ENCODE data around the gene TBC1D7. TPM values are rescaled to one million over a fixed set of nuclear protein-coding genes. Genes with fewer than 3 reads are reported as not detected.

The TBC1D7 gene
- total and polyA plus RNA-seq, 10 of the 15 experiments (the other 5 are each of a cell fraction or from before 2014, with no cell fraction given): 20.1 to 65.9 (median 31.3) TPM

- peak overlapping the region; percentile 34; the same call in 1 of the 2 replicates for H3K4me3 ChIP-seq
- no peaks in the 10 kb centered on the region for H3K79me2 ChIP-seq (ENCODE audit: control insufficient read depth, insufficient read depth, low read length)
- ChIA-PET SMC1A (ENCODE audit: uncharacterized antibody, unreplicated experiment) (interaction anchor here (0.8 to 5.1 kb wide), 27 partner anchors 10 to 377 kb away, joined by 3 to 114 read pairs (median 5); partner anchors contain the start of gene TBC1D7), CTCF (interaction anchor here (0.7 to 4.6 kb wide), 13 partner anchors 16 to 125 kb away, joined by 3 to 35 read pairs (median 6); partner anchors contain the start of gene TBC1D7), POLR2A (interaction anchor here (0.6 to 4.9 kb wide), 12 partner anchors 18 to 184 kb away, joined by 3 to 37 read pairs (median 4); partner anchors contain the start of gene TBC1D7), RAD21 (ENCODE audit: unreplicated experiment) (interaction anchor here (0.5 to 5.3 kb wide), 18 partner anchors 11 to 393 kb away, joined by 3 to 88 read pairs (median 5); partner anchors contain the start of gene TBC1D7)
- peak overlapping the region; percentile 89 for H3K4me2 ChIP-seq (ENCODE audit: control insufficient read depth, insufficient read depth)
- in situ Hi-C loops (cut with MboI): no loop called here
- ATAC-seq (peak; percentile 1), FAIRE-seq (no peak), DNase-seq (ENCODE audit: low read depth, low spot score) (no peak)
- no peaks in the 10 kb centered on the region for H3K27me3 ChIP-seq (replicated peaks in 1 of 2; ENCODE audit: control insufficient read depth in 2 of 2, insufficient read depth in 2 of 2, low read length in 1 of 2)
- H3K9me3 ChIP-seq (replicated peaks; ENCODE audit: control insufficient read depth, insufficient read depth, low read length): no peaks in the 10 kb centered on the region
- H3K4me1 ChIP-seq (ENCODE audit: control insufficient read depth, insufficient read depth, low read length): peaks cover 33% of the 10 kb centered on the region
- H3K9ac ChIP-seq (ENCODE audit: control insufficient read depth, insufficient read depth, low read length): peak overlapping the region; percentile 47
- no peak overlapping the region for H2AFZ ChIP-seq (ENCODE audit: control insufficient read depth, low read depth, low read length)
- intact Hi-C loops (cut with micrococcal nuclease; ENCODE audit: unreplicated experiment): loop anchor here (2.0 kb wide), 1 partner anchor 25 kb away; the partner anchor contains the start of gene TBC1D7
- no peak for TF ChIP-seq GATAD2B (conservative IDR thresholded peaks at IDR 0.05; ENCODE audit: low read depth)
- TF ChIP-seq IKZF2 (IDR thresholded peaks at IDR 0.05): no peak
- TF ChIP-seq WRNIP1 (IDR thresholded peaks at IDR 0.05; ENCODE audit: borderline replicate concordance, low read depth, low read length): no peak
- TF ChIP-seq KDM1A (IDR thresholded peaks at IDR 0.05; ENCODE audit: borderline replicate concordance): no peak
- TF ChIP-seq SMAD5 (IDR thresholded peaks at IDR 0.05; ENCODE audit: low read depth): no peak
- TF ChIP-seq, protein P1, sequence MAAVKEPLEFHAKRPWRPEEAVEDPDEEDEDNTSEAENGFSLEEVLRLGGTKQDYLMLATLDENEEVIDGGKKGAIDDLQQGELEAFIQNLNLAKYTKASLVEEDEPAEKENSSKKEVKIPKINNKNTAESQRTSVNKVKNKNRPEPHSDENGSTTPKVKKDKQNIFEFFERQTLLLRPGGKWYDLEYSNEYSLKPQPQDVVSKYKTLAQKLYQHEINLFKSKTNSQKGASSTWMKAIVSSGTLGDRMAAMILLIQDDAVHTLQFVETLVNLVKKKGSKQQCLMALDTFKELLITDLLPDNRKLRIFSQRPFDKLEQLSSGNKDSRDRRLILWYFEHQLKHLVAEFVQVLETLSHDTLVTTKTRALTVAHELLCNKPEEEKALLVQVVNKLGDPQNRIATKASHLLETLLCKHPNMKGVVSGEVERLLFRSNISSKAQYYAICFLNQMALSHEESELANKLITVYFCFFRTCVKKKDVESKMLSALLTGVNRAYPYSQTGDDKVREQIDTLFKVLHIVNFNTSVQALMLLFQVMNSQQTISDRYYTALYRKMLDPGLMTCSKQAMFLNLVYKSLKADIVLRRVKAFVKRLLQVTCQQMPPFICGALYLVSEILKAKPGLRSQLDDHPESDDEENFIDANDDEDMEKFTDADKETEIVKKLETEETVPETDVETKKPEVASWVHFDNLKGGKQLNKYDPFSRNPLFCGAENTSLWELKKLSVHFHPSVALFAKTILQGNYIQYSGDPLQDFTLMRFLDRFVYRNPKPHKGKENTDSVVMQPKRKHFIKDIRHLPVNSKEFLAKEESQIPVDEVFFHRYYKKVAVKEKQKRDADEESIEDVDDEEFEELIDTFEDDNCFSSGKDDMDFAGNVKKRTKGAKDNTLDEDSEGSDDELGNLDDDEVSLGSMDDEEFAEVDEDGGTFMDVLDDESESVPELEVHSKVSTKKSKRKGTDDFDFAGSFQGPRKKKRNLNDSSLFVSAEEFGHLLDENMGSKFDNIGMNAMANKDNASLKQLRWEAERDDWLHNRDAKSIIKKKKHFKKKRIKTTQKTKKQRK (IDR thresholded peaks at IDR 0.05; ENCODE audit: low read depth, low read length): no peak
- TF ChIP-seq, protein P2, sequence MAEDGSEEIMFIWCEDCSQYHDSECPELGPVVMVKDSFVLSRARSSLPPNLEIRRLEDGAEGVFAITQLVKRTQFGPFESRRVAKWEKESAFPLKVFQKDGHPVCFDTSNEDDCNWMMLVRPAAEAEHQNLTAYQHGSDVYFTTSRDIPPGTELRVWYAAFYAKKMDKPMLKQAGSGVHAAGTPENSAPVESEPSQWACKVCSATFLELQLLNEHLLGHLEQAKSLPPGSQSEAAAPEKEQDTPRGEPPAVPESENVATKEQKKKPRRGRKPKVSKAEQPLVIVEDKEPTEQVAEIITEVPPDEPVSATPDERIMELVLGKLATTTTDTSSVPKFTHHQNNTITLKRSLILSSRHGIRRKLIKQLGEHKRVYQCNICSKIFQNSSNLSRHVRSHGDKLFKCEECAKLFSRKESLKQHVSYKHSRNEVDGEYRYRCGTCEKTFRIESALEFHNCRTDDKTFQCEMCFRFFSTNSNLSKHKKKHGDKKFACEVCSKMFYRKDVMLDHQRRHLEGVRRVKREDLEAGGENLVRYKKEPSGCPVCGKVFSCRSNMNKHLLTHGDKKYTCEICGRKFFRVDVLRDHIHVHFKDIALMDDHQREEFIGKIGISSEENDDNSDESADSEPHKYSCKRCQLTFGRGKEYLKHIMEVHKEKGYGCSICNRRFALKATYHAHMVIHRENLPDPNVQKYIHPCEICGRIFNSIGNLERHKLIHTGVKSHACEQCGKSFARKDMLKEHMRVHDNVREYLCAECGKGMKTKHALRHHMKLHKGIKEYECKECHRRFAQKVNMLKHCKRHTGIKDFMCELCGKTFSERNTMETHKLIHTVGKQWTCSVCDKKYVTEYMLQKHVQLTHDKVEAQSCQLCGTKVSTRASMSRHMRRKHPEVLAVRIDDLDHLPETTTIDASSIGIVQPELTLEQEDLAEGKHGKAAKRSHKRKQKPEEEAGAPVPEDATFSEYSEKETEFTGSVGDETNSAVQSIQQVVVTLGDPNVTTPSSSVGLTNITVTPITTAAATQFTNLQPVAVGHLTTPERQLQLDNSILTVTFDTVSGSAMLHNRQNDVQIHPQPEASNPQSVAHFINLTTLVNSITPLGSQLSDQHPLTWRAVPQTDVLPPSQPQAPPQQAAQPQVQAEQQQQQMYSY (CRISPR knock-in tag; IDR thresholded peaks at IDR 0.05): 0 out of 2 replicates have a peak, but pooled peaks have one; percentile 20
- TF ChIP-seq SMC3 (IDR thresholded peaks at IDR 0.05; ENCODE audit: borderline replicate concordance, low read length): no peak
- 50% methylated on average over 6 of the region's 6 CpGs for WGBS (ENCODE audit: insufficient coverage, insufficient replicate concordance, low lambda C conversion rate, missing lambda C conversion rate)
- peaks cover 0 to 23% of the 10 kb centered on the region in 2 experiments for H3K36me3 ChIP-seq (ENCODE audit: control insufficient read depth in 2 of 2, insufficient read depth in 2 of 2, low read length in 1 of 2)
- peak overlapping the region; percentile 90 for H3K27ac ChIP-seq (ENCODE audit: control insufficient read depth, insufficient read depth)
- BruUV-seq (replicated peaks): no TSS peak
- no peaks in the 10 kb centered on the region for H4K20me1 ChIP-seq (ENCODE audit: control insufficient read depth, insufficient read depth)
Observed at GRCh38 chr6:13304101-13304500, 24.2 kb downstream of the TBC1D7 start.

Measured in GM12878 (cell line).